AG09319 (cell line): ENCODE results near the gene TRPC4.

Experiments
- DNase-seq: peaks from one replicate; pipeline ENCODE4 v3.0.0-alpha.2; 2010; ENCODE audit warnings: low read depth; ENCODE audit errors: extremely low read depth
- TF ChIP-seq, protein P1 (sequence below): IDR thresholded peaks from 2 replicates; pipeline ENCODE4 v1.5.1; 2011; ENCODE audit warnings: low read depth, mild to moderate bottlenecking, inconsistent platforms, low read length, moderate library complexity

The TRPC4 gene

GRCh38 chr13:37616131-37616530 lies 253.4 kb downstream of the TRPC4 start:
- DNase-seq, result no peak
- TF ChIP-seq, protein P1, sequence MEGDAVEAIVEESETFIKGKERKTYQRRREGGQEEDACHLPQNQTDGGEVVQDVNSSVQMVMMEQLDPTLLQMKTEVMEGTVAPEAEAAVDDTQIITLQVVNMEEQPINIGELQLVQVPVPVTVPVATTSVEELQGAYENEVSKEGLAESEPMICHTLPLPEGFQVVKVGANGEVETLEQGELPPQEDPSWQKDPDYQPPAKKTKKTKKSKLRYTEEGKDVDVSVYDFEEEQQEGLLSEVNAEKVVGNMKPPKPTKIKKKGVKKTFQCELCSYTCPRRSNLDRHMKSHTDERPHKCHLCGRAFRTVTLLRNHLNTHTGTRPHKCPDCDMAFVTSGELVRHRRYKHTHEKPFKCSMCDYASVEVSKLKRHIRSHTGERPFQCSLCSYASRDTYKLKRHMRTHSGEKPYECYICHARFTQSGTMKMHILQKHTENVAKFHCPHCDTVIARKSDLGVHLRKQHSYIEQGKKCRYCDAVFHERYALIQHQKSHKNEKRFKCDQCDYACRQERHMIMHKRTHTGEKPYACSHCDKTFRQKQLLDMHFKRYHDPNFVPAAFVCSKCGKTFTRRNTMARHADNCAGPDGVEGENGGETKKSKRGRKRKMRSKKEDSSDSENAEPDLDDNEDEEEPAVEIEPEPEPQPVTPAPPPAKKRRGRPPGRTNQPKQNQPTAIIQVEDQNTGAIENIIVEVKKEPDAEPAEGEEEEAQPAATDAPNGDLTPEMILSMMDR, result no peak

DNA sequence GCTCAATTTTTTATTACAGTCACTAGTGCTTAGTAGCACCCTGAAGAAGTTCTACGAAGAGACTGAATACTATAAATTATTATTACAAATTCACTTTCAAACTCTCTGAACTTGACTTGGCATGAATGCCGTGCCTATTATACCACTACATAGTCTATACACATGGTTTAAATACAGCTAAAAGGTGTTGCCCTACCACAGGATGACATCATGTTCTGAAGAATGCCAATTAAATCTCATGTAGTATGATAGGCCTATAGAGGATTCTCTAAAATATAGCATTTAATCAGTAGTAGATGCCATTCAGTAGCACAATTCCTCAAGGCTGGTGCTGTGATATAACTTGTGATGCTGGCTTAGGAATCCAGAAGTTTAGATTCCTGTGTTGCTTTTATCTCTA lies 254.3 kb downstream of the TRPC4 start:
- DNase-seq, result no peak
- TF ChIP-seq, protein P1, result no peak

GRCh38 chr13:37613638-37614037 lies 255.9 kb downstream of the TRPC4 start:
- no peak for DNase-seq
- TF ChIP-seq, protein P1, result no peak

GRCh38 chr13:37613236-37613635 lies 256.3 kb downstream of the TRPC4 start:
- no peak for DNase-seq

GRCh38 chr13:37608750-37609339 lies 260.7 kb downstream of the TRPC4 start:
- TF ChIP-seq, protein P1, result peak; percentile 52
- DNase-seq, result no peak

More at GRCh38 chr13:37613236-37613635, 256.3 kb downstream of the TRPC4 start:
- TF ChIP-seq, protein P1, result no peak

GRCh38 chr13:37602733-37603381 lies 266.7 kb downstream of the TRPC4 start:
- no peak for DNase-seq
- TF ChIP-seq, protein P1, result peak; percentile 56

- no peak for DNase-seq
- TF ChIP-seq, protein P1, result no peak
Observed at GRCh38 chr13:37601648-37602440, 267.7 kb downstream of the TRPC4 start.
